MM.1S (cell line): ENCODE data around the gene GSS.

ENCODE experiments used
- DNase-seq: peaks from one replicate; pipeline ENCODE4 v3.0.0-alpha.2; 2015
- H2AFZ ChIP-seq: fragments of 300-600 bp; sonication (generic); 2 replicates; pipeline ENCODE4 v1.6.0; 2016; ENCODE audit warnings: antibody characterized with exemption, low read length
- H3F3A ChIP-seq: fragments of 300-600 bp; sonication (generic); 2 replicates; pipeline ENCODE4 v1.6.1; 2016; ENCODE audit warnings: mild to moderate bottlenecking, antibody characterized with exemption, low read length, moderate library complexity, mixed read lengths; ENCODE audit not compliant: insufficient read depth
- H3K27ac ChIP-seq: fragments of 300-600 bp; sonication (generic); 2 replicates; pipeline ENCODE4 v1.5.1; 2016; ENCODE audit warnings: mild to moderate bottlenecking, low read length
- H3K27me3 ChIP-seq: fragments of 300-600 bp; sonication (generic); replicated peaks from 2 replicates; pipeline ENCODE4 v1.6.0; 2016; ENCODE audit warnings: low read length; ENCODE audit not compliant: insufficient read depth
- H3K36me3 ChIP-seq: fragments of 300-600 bp; sonication (generic); replicated peaks from 2 replicates; pipeline ENCODE4 v1.6.1; 2016; ENCODE audit warnings: mild to moderate bottlenecking, low read length, mixed read lengths; ENCODE audit not compliant: insufficient read depth
- H3K4me1 ChIP-seq: fragments of 300-600 bp; sonication (generic); 2 replicates; pipeline ENCODE4 v1.6.1; 2016; ENCODE audit warnings: low read length, mixed read lengths
- H3K4me2 ChIP-seq: fragments of 300-600 bp; sonication (generic); 2 replicates; pipeline ENCODE4 v1.6.0; 2016; ENCODE audit warnings: low read depth, low read length
- H3K4me3 ChIP-seq: fragments of 300-600 bp; sonication (generic); 2 replicates; pipeline ENCODE4 v1.5.1; 2016; ENCODE audit warnings: low read length, mixed read lengths
- H3K79me2 ChIP-seq: fragments of 300-600 bp; sonication (generic); 2 replicates; pipeline ENCODE4 v1.6.1; 2016; ENCODE audit warnings: mixed run types, low read length, mixed read lengths
- H3K9ac ChIP-seq: fragments of 300-600 bp; sonication (generic); 2 replicates; pipeline ENCODE4 v1.6.1; 2016; ENCODE audit warnings: low read length, mixed read lengths
- H3K9me2 ChIP-seq: fragments of 300-600 bp; sonication (generic); replicated peaks from 2 replicates; pipeline ENCODE4 v1.6.1; 2016; ENCODE audit warnings: mild to moderate bottlenecking, low read length, mixed read lengths; ENCODE audit not compliant: insufficient read depth
- H3K9me3 ChIP-seq: fragments of 300-600 bp; sonication (generic); replicated peaks from 2 replicates; pipeline ENCODE4 v1.6.1; 2016; ENCODE audit warnings: mild to moderate bottlenecking, low read length, mixed read lengths; ENCODE audit not compliant: insufficient read depth
- H4K20me1 ChIP-seq: fragments of 300-600 bp; sonication (generic); 2 replicates; pipeline ENCODE4 v1.6.1; 2016; ENCODE audit warnings: mild to moderate bottlenecking, low read length, moderate library complexity, mixed read lengths; ENCODE audit not compliant: insufficient read depth
- CTCF ChIP-seq: fragments of 300-600 bp; sonication (generic); IDR thresholded peaks from 2 replicates; pipeline ENCODE4 v1.5.1; 2016; ENCODE audit warnings: antibody characterized with exemption, low read length, mixed read lengths
- EZH2 ChIP-seq: fragments of 300-600 bp; sonication (generic); optimal IDR thresholded peaks from 2 replicates; pipeline ENCODE3; 2017; ENCODE audit warnings: low read depth, mild to moderate bottlenecking, antibody characterized with exemption, low read length, mixed read lengths
- EZH2phosphoT487 ChIP-seq: fragments of 300-600 bp; sonication (generic); IDR thresholded peaks from 2 replicates; pipeline ENCODE4 v1.6.1; 2018; ENCODE audit warnings: antibody characterized with exemption, low read length

Gene GSS

DNA sequence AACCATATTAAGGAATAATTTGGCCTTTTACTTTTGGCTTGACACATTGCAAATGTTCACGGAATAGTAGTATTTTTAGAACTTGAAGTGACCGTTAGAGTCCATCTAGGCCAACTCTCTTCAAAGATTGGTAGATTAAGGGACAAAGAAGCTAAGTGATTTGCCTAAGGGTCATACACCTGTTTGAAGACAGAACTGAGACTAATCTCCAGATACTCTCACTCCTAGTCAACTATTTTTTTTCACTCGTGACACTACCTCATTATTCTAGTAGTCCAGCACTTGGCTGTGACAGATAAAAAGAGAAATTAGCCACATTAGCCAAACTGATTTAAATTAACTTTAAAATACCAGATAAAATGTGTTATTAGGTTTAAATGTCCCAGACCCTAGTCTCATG is 68.6 kb downstream of the GSS start:
- Histone ChIP-seq H3K4me2 (no peak overlapping the region), H3K4me3 (no peak overlapping the region), H3K9me3 (no peaks in the 10 kb centered on the region), H3K27me3 (no peaks in the 10 kb centered on the region), H3K4me1 (peaks cover 12% of the 10 kb centered on the region), H3K27ac (no peak overlapping the region), H4K20me1 (no peaks in the 10 kb centered on the region), H3F3A (no peaks in the 10 kb centered on the region), H3K9me2 (no peaks in the 10 kb centered on the region), H3K79me2 (no peaks in the 10 kb centered on the region), H3K36me3 (no peaks in the 10 kb centered on the region), H3K9ac (no peak overlapping the region), H2AFZ (no peak overlapping the region)
- TF ChIP-seq EZH2phosphoT487, result no peak
- TF ChIP-seq CTCF, result no peak
- TF ChIP-seq EZH2, result no peak
- DNase-seq, result no peak

- DNase-seq, result no peak
- no peak overlapping the region for H3K9ac ChIP-seq
- H3K4me3 ChIP-seq, result no peak overlapping the region
- H3K9me2 ChIP-seq, result no peaks in the 10 kb centered on the region
- no peaks in the 10 kb centered on the region for H3K27me3 ChIP-seq
- no peak overlapping the region for H3K4me2 ChIP-seq
- H3K4me1 ChIP-seq, result peaks cover 12% of the 10 kb centered on the region
- no peak overlapping the region for H3K27ac ChIP-seq
- no peak overlapping the region for H2AFZ ChIP-seq
- H3K79me2 ChIP-seq, result no peaks in the 10 kb centered on the region
- H3F3A ChIP-seq, result no peaks in the 10 kb centered on the region
- no peak for TF ChIP-seq CTCF
- no peak for TF ChIP-seq EZH2
- TF ChIP-seq EZH2phosphoT487, result no peak
- H4K20me1 ChIP-seq, result no peaks in the 10 kb centered on the region
- no peaks in the 10 kb centered on the region for H3K9me3 ChIP-seq
- H3K36me3 ChIP-seq, result no peaks in the 10 kb centered on the region
Observed at GRCh38 chr20:34886122-34886521, 69.5 kb downstream of the GSS start.

- peaks cover 12% of the 10 kb centered on the region for H3K4me1 ChIP-seq
- H3K4me2 ChIP-seq, result no peak overlapping the region
- no peak overlapping the region for H2AFZ ChIP-seq
- no peak overlapping the region for H3K27ac ChIP-seq
- no peak for DNase-seq
- no peak for TF ChIP-seq EZH2phosphoT487
- no peaks in the 10 kb centered on the region for H3K27me3 ChIP-seq
- H4K20me1 ChIP-seq, result no peaks in the 10 kb centered on the region
- H3K36me3 ChIP-seq, result no peaks in the 10 kb centered on the region
- no peaks in the 10 kb centered on the region for H3K9me2 ChIP-seq
- no peak overlapping the region for H3K4me3 ChIP-seq
- H3K9me3 ChIP-seq, result no peaks in the 10 kb centered on the region
- H3K9ac ChIP-seq, result no peak overlapping the region
- no peaks in the 10 kb centered on the region for H3K79me2 ChIP-seq
- no peaks in the 10 kb centered on the region; the same call in 1 of the 2 replicates for H3F3A ChIP-seq
Observed at GRCh38 chr20:34884260-34884659, 71.3 kb downstream of the GSS start.

- Histone ChIP-seq H4K20me1 (no peaks in the 10 kb centered on the region), H3K4me1 (peaks cover 12% of the 10 kb centered on the region), H3K9me3 (no peaks in the 10 kb centered on the region), H3K9ac (no peak overlapping the region), H3K4me3 (no peak overlapping the region), H3K79me2 (no peaks in the 10 kb centered on the region), H3F3A (no peaks in the 10 kb centered on the region; the same call in 1 of the 2 replicates), H3K27ac (no peak overlapping the region), H3K9me2 (no peaks in the 10 kb centered on the region), H3K27me3 (no peaks in the 10 kb centered on the region), H3K4me2 (no peak overlapping the region), H2AFZ (no peak overlapping the region), H3K36me3 (no peaks in the 10 kb centered on the region)
- TF ChIP-seq EZH2phosphoT487 (no peak), EZH2 (no peak), CTCF (no peak)
- DNase-seq, result no peak
Observed at GRCh38 chr20:34883809-34884208, 71.8 kb downstream of the GSS start.
